ENCODE results near the gene CCDC188. TPM values are rescaled to one million over a fixed set of nuclear protein-coding genes. Genes with fewer than 3 reads are reported as not detected.
"Not testable (repeated sequence)": the region's sequence is repeated elsewhere in the genome, so short reads cannot be mapped to it uniquely, and the experiment has no call there.

CCDC188 gene
- total RNA-seq, 1 experiment from 2014 or later, result not detected

GRCh38 chr22:20165421-20165820, 14.6 kb upstream of the CCDC188 start:
- no peak for ATAC-seq
- no peaks in the 10 kb centered on the region for H3K36me3 ChIP-seq (ENCODE audit: low read depth, low read length)
- TF ChIP-seq EZH2 (IDR thresholded peaks at IDR 0.05; ENCODE audit: low read length, unreplicated experiment) (no peak), EZH2phosphoT487 (IDR thresholded peaks at IDR 0.05; ENCODE audit: borderline replicate concordance, low read length) (no peak)
- H3K27me3 ChIP-seq (ENCODE audit: low read length), result no peaks in the 10 kb centered on the region
- intact Hi-C loops (cut with micrococcal nuclease), result no loop called here
- ChIA-PET CTCF (no interaction called here), POLR2A (ENCODE audit: unreplicated experiment) (no interaction called here)
- no peaks in the 10 kb centered on the region for H3K4me1 ChIP-seq (ENCODE audit: insufficient read depth, low read length)
- H3K9ac ChIP-seq (ENCODE audit: low read length), result no peak overlapping the region
- no peaks in the 10 kb centered on the region for H3F3A ChIP-seq (ENCODE audit: low read length, unreplicated experiment)
- H3K79me2 ChIP-seq (ENCODE audit: low read length), result no peaks in the 10 kb centered on the region
- H3K4me2 ChIP-seq (ENCODE audit: low read length), result no peak overlapping the region
- H3K4me3 ChIP-seq (ENCODE audit: low read length), result no peak overlapping the region
- no peaks in the 10 kb centered on the region for H3K9me3 ChIP-seq (ENCODE audit: low read length)
- no peaks in the 10 kb centered on the region for H3K9me2 ChIP-seq (replicated peaks; ENCODE audit: low read length)
- no peak overlapping the region for H3K27ac ChIP-seq (ENCODE audit: low read length)
- DNase-seq, result no peak
- no peak overlapping the region for H2AFZ ChIP-seq (ENCODE audit: low read length)
- BruUV-seq (replicated peaks), result no TSS peak
- H4K20me1 ChIP-seq (ENCODE audit: low read length), result no peaks in the 10 kb centered on the region

DNA sequence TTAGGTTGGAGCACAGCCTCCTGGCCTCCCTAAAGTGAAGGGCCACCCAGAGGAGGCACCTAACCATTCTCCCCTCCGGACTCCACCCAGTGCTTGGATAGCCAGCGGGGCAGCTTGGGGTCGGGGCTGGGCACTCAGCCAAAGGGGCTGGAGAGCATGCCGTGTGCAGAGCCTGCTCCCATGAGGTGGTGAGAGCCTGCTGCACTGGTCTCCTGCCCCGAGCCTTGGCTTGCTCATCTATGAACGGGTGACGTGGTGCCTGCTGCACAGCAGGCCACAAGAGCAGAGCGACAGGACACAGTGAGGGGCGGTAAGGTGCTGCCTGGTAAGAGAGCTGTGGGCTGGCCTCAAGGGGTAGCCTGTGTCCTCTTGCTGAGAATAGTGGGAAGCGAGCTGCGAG, 14.0 kb upstream of the CCDC188 start:
- ATAC-seq, result no peak

DNA sequence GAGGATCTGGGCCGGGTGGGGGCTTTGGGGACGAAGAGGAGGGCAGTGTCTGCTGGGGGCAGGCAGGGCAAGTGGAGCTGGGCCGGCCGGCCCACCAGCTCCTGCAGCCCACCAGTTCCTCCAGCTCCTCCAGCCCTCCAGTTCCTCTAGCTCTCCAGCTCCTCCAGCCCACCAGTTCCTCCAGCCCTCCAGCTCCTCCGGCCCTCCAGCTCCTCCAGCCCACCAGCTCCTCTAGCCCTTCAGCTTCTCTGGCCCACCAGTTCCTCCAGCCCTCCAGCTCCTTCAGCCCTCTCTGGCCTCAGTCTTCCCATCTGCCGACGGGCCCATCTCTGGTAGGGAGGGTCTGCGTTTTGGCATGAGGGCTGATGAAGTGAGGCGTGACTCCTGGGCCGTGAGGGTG, 9.2 kb upstream of the CCDC188 start:
- DNase-seq (no peak), ATAC-seq (no peak)
- Histone ChIP-seq H3K27me3 (ENCODE audit: low read length) (no peaks in the 10 kb centered on the region), H3K4me1 (ENCODE audit: insufficient read depth, low read length) (no peaks in the 10 kb centered on the region), H4K20me1 (ENCODE audit: low read length) (no peaks in the 10 kb centered on the region), H3K4me2 (ENCODE audit: low read length) (no peak overlapping the region), H3K79me2 (ENCODE audit: low read length) (no peaks in the 10 kb centered on the region), H3K4me3 (ENCODE audit: low read length) (no peak overlapping the region), H3F3A (ENCODE audit: low read length, unreplicated experiment) (no peaks in the 10 kb centered on the region), H3K27ac (ENCODE audit: low read length) (no peak overlapping the region), H3K9ac (ENCODE audit: low read length) (no peak overlapping the region), H3K9me3 (ENCODE audit: low read length) (no peaks in the 10 kb centered on the region), H3K9me2 (replicated peaks; ENCODE audit: low read length) (no peaks in the 10 kb centered on the region), H2AFZ (ENCODE audit: low read length) (no peak overlapping the region), H3K36me3 (ENCODE audit: low read depth, low read length) (no peaks in the 10 kb centered on the region; the same call in 1 of the 2 replicates)
- ChIA-PET CTCF (interaction anchor here (0.6 kb wide), 1 partner anchor 34 kb away, joined by 3 read pairs; no protein-coding TSS in a partner anchor), POLR2A (ENCODE audit: unreplicated experiment) (no interaction called here)
- intact Hi-C loops (cut with micrococcal nuclease), result no loop called here
- TF ChIP-seq EZH2phosphoT487 (IDR thresholded peaks at IDR 0.05; ENCODE audit: borderline replicate concordance, low read length) (no peak), EZH2 (IDR thresholded peaks at IDR 0.05; ENCODE audit: low read length, unreplicated experiment) (no peak)
- TF ChIP-seq, protein P1, sequence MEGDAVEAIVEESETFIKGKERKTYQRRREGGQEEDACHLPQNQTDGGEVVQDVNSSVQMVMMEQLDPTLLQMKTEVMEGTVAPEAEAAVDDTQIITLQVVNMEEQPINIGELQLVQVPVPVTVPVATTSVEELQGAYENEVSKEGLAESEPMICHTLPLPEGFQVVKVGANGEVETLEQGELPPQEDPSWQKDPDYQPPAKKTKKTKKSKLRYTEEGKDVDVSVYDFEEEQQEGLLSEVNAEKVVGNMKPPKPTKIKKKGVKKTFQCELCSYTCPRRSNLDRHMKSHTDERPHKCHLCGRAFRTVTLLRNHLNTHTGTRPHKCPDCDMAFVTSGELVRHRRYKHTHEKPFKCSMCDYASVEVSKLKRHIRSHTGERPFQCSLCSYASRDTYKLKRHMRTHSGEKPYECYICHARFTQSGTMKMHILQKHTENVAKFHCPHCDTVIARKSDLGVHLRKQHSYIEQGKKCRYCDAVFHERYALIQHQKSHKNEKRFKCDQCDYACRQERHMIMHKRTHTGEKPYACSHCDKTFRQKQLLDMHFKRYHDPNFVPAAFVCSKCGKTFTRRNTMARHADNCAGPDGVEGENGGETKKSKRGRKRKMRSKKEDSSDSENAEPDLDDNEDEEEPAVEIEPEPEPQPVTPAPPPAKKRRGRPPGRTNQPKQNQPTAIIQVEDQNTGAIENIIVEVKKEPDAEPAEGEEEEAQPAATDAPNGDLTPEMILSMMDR (conservative IDR thresholded peaks at IDR 0.05; ENCODE audit: low read depth, low read length), result no peak
- no TSS peak for BruUV-seq (replicated peaks)

More for the DNA sequence above, 14.0 kb upstream of the CCDC188 start:
- Histone ChIP-seq H4K20me1 (ENCODE audit: low read length) (no peaks in the 10 kb centered on the region), H3K4me2 (ENCODE audit: low read length) (no peak overlapping the region), H3K9me3 (ENCODE audit: low read length) (no peaks in the 10 kb centered on the region), H3K9ac (ENCODE audit: low read length) (no peak overlapping the region), H3K4me3 (ENCODE audit: low read length) (no peak overlapping the region), H3K4me1 (ENCODE audit: insufficient read depth, low read length) (no peaks in the 10 kb centered on the region), H3K27me3 (ENCODE audit: low read length) (no peaks in the 10 kb centered on the region), H3K36me3 (ENCODE audit: low read depth, low read length) (no peaks in the 10 kb centered on the region), H2AFZ (ENCODE audit: low read length) (no peak overlapping the region), H3K27ac (ENCODE audit: low read length) (no peak overlapping the region), H3K79me2 (ENCODE audit: low read length) (no peaks in the 10 kb centered on the region), H3K9me2 (replicated peaks; ENCODE audit: low read length) (no peaks in the 10 kb centered on the region), H3F3A (ENCODE audit: low read length, unreplicated experiment) (no peaks in the 10 kb centered on the region)
- TF ChIP-seq EZH2phosphoT487 (IDR thresholded peaks at IDR 0.05; ENCODE audit: borderline replicate concordance, low read length) (no peak), EZH2 (IDR thresholded peaks at IDR 0.05; ENCODE audit: low read length, unreplicated experiment) (no peak)
- TF ChIP-seq, protein P1 (conservative IDR thresholded peaks at IDR 0.05; ENCODE audit: low read depth, low read length), result no peak
- ChIA-PET CTCF (no interaction called here), POLR2A (ENCODE audit: unreplicated experiment) (no interaction called here)
- BruUV-seq (replicated peaks), result no TSS peak
- intact Hi-C loops (cut with micrococcal nuclease), result no loop called here
- no peak for DNase-seq

GRCh38 chr22:20159531-20159930, 8.7 kb upstream of the CCDC188 start:
- H3K36me3 ChIP-seq (ENCODE audit: low read depth, low read length); H3K9me3 ChIP-seq (ENCODE audit: low read length); H3F3A ChIP-seq (ENCODE audit: low read length, unreplicated experiment); H3K9me2 ChIP-seq (replicated peaks; ENCODE audit: low read length); POLR2A ChIA-PET (ENCODE audit: unreplicated experiment); DNase-seq; H2AFZ ChIP-seq (ENCODE audit: low read length); intact Hi-C loops (cut with micrococcal nuclease); H3K4me3 ChIP-seq (ENCODE audit: low read length); H3K27ac ChIP-seq (ENCODE audit: low read length); H3K4me2 ChIP-seq (ENCODE audit: low read length); H3K4me1 ChIP-seq (ENCODE audit: insufficient read depth, low read length); H4K20me1 ChIP-seq (ENCODE audit: low read length); CTCF ChIA-PET; ATAC-seq; BruUV-seq (replicated peaks); H3K27me3 ChIP-seq (ENCODE audit: low read length); H3K9ac ChIP-seq (ENCODE audit: low read length); H3K79me2 ChIP-seq (ENCODE audit: low read length): not testable (repeated sequence)

All from PC-3 (cell line).